Fibroblast of lung (primary cell): ENCODE data around the gene ATP8A2.

Experiments
- CTCF ChIP-seq, 2 donors: IDR thresholded peaks in 1 of 2; conservative IDR thresholded peaks in 1 of 2; 1 replicate in 1 of 2; 2 replicates in 1 of 2; pipeline ENCODE4 v1.5.1; 2011 to 2012; ENCODE audit warnings: low read length in 2 of 2, control low read depth in 1 of 2, inconsistent platforms in 1 of 2, low read depth in 1 of 2, mild to moderate bottlenecking in 1 of 2
- EZH2 ChIP-seq: IDR thresholded peaks from 2 replicates; pipeline ENCODE4 v1.5.1; 2012; ENCODE audit warnings: low read length, control low read depth, mild to moderate bottlenecking; ENCODE audit errors: missing control alignments

DNA sequence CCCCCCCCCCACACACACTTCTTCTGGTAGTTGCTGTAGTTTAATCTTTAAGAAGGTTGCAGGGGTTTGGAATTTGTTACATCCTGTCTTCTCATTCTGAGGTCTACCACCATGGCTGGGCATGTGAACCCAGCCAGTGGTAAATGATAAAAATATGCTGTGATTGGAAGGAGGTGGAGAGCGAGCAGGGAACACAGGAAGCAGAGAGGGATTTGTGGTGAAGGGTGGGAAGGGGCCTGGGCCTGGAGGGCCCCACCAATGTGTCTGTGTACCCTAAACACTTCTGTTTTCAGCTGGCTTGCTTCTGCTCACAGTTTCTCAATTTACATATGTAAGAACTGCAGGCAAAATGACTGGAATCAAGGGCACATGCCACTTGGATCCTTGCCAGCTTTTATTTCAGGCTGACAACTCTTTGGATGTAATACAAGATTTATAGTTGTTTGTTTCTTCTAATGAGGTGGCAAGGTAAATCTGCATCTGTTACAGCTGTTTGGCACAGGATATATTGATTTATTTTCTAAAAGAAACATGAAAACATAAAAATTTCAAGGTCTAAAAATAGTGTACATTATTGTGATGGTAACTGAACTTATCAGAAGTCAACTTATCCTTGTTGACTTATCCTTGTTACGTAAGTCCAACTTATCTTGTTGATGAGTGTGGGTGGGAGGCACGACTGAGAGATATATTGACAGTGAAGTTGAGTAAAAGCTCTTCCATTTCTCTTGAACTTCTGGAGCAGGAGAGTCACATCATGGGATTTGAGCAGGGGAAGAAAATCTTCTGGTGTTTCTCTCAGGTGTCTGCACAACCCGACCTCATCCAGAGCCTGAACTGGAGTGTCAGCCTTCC lies 366.8 kb downstream of the ATP8A2 start:
- TF ChIP-seq CTCF (conservative IDR thresholded peaks at IDR 0.05 in 1 of 2, IDR thresholded peaks at IDR 0.05 in 1 of 2; ENCODE audit: low read depth in 1 of 2, low read length in 2 of 2) (no peak), EZH2 (no peak)
